22Rv1 (cell line): ENCODE data around the gene DNAJC5G.
"Not testable (repeated sequence)": the region's sequence is repeated elsewhere in the genome, so short reads cannot be mapped to it uniquely, and the experiment has no call there.

ENCODE experiments used
- CTCF ChIP-seq: fragments of 450-650 bp; IDR thresholded peaks from 2 replicates; pipeline ENCODE4 v1.5.1; 2017; ENCODE audit warnings: mild to moderate bottlenecking
- ZFX ChIP-seq: fragments of 450-650 bp; IDR thresholded peaks from 2 replicates; pipeline ENCODE4 v1.6.1; 2017; ENCODE audit warnings: antibody characterized with exemption, borderline replicate concordance

DNA sequence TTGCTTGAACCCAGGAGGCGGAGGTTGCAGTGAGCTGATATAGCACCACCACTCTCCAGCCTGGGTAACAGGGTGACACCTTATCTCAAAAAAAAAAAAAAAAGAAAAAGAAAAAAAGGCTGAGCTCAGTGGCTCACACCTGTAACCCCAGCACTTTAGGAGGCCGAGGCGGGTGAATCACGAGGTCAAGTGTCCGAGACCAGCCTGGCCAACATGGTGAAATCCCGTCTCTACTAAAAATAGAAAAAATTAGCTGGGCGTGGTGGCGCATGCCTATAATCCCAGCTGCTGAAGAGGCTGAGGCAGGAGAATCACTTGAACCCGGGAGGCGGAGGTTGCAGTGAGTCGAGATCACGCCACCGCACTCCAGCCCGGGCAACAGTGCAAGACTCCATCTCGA lies 44.6 kb downstream of the DNAJC5G start:
- not testable (repeated sequence) for TF ChIP-seq CTCF, ZFX
